ENCODE results near the gene BBC3. TPM values are rescaled to one million over a fixed set of nuclear protein-coding genes. Genes with fewer than 3 reads are reported as not detected.
A peak's percentile ranks its signal among the peaks of the same experiment; 100 is the strongest.

The BBC3 gene
- total RNA-seq, 4 donors from 2014 or later, result 4.1 to 10.0 (median 5.5) TPM

GRCh38 chr19:47243776-47244547 lies 13.0 kb upstream of the BBC3 start:
- peak overlapping the region in 3 of 4 donors; percentile 55 to 70 (median 63) for H3K27ac ChIP-seq
- H3K4me1 ChIP-seq, result peaks cover 0 to 44% (median 20%) of the 10 kb centered on the region in 4 donors
- H3K4me3 ChIP-seq, result peak overlapping the region in 3 of 4 donors; percentile 31 to 48 (median 37)
- no peaks in the 10 kb centered on the region for H3K36me3 ChIP-seq
- peak; percentile 79 to 95 (median 90) for DNase-seq
- H3K9me3 ChIP-seq, result no peaks in the 10 kb centered on the region
- H3K27me3 ChIP-seq, result no peaks in the 10 kb centered on the region
- TF ChIP-seq CTCF (IDR thresholded peaks at IDR 0.05), result peak; percentile 97 to 100 (median 99)
- TF ChIP-seq POLR2A (IDR thresholded peaks at IDR 0.05), result no peak

GRCh38 chr19:47243364-47243775 lies 12.4 kb upstream of the BBC3 start:
- Histone ChIP-seq H3K4me1 (peaks cover 0 to 44% (median 20%) of the 10 kb centered on the region in 4 donors), H3K9me3 (no peaks in the 10 kb centered on the region), H3K27ac (peak overlapping the region; percentile 11 to 67 (median 48)), H3K27me3 (no peaks in the 10 kb centered on the region), H3K4me3 (peak overlapping the region in 3 of 4 donors; percentile 18 to 48 (median 31)), H3K36me3 (no peaks in the 10 kb centered on the region)
- TF ChIP-seq CTCF (IDR thresholded peaks at IDR 0.05), result no peak
- TF ChIP-seq POLR2A (IDR thresholded peaks at IDR 0.05), result no peak
- no peak for DNase-seq

GRCh38 chr19:47241919-47242577 lies 11.0 kb upstream of the BBC3 start:
- TF ChIP-seq CTCF (IDR thresholded peaks at IDR 0.05) (no peak), POLR2A (IDR thresholded peaks at IDR 0.05) (no peak)
- no peak for DNase-seq
- Histone ChIP-seq H3K27ac (peak overlapping the region in 2 of 4 donors; percentile 64 to 67), H3K27me3 (no peaks in the 10 kb centered on the region), H3K9me3 (no peaks in the 10 kb centered on the region), H3K36me3 (no peaks in the 10 kb centered on the region), H3K4me1 (peaks cover 0 to 44% (median 20%) of the 10 kb centered on the region in 4 donors), H3K4me3 (no peak overlapping the region)

GRCh38 chr19:47240996-47241918 lies 10.3 kb upstream of the BBC3 start:
- H3K27ac ChIP-seq, result peak overlapping the region in 2 of 4 donors; percentile 9 to 40
- no peaks in the 10 kb centered on the region for H3K9me3 ChIP-seq
- H3K4me1 ChIP-seq, result peaks cover 0 to 44% (median 20%) of the 10 kb centered on the region in 4 donors
- peak; percentile 76 to 91 (median 85) for DNase-seq
- no peaks in the 10 kb centered on the region for H3K36me3 ChIP-seq
- no peaks in the 10 kb centered on the region for H3K27me3 ChIP-seq
- TF ChIP-seq CTCF (IDR thresholded peaks at IDR 0.05), result no peak
- no peak for TF ChIP-seq POLR2A (IDR thresholded peaks at IDR 0.05)
- H3K4me3 ChIP-seq, result peak overlapping the region in 2 of 4 donors; percentile 1 to 14

GRCh38 chr19:47240556-47240955 lies 9.6 kb upstream of the BBC3 start:
- Histone ChIP-seq H3K9me3 (no peaks in the 10 kb centered on the region), H3K27me3 (no peaks in the 10 kb centered on the region), H3K27ac (peak overlapping the region in 1 of 4 donors; percentile 40), H3K4me3 (no peak overlapping the region), H3K36me3 (no peaks in the 10 kb centered on the region), H3K4me1 (peaks cover 0 to 44% (median 20%) of the 10 kb centered on the region in 4 donors)
- no peak for DNase-seq
- TF ChIP-seq CTCF (IDR thresholded peaks at IDR 0.05) (no peak), POLR2A (IDR thresholded peaks at IDR 0.05) (no peak)

Measured in Peyer's patch (tissue), 4 donors.